ENCODE measurements around the gene SPON1.

DNA sequence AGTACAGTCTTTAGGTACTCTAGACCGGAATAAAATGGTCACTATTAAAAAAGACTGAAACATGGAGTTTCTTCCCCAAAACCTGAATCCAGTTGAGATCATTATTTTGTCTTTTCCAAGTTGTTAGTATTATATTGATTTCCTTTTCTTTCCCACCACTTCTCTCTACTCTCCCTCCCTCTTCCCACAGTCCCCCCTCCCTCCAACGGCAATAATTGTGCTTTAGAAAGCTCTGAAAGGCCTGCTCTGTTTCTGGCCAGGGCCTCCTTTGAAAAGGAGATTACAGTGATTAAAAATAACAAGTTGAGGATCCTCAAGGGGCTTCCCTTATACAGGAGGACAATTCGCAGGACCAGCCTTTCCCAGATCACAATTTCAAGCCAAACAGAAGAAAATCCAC is 3.5 kb downstream of the SPON1 start:
- TF ChIP-seq, protein P1, sequence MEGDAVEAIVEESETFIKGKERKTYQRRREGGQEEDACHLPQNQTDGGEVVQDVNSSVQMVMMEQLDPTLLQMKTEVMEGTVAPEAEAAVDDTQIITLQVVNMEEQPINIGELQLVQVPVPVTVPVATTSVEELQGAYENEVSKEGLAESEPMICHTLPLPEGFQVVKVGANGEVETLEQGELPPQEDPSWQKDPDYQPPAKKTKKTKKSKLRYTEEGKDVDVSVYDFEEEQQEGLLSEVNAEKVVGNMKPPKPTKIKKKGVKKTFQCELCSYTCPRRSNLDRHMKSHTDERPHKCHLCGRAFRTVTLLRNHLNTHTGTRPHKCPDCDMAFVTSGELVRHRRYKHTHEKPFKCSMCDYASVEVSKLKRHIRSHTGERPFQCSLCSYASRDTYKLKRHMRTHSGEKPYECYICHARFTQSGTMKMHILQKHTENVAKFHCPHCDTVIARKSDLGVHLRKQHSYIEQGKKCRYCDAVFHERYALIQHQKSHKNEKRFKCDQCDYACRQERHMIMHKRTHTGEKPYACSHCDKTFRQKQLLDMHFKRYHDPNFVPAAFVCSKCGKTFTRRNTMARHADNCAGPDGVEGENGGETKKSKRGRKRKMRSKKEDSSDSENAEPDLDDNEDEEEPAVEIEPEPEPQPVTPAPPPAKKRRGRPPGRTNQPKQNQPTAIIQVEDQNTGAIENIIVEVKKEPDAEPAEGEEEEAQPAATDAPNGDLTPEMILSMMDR (conservative IDR thresholded peaks at IDR 0.05; ENCODE audit: low read depth in 2 of 2), result no peak
- TF ChIP-seq POLR2AphosphoS5 (IDR thresholded peaks at IDR 0.05; ENCODE audit: low read depth) (no peak), CREB1 (CRISPR knock-in tag; IDR thresholded peaks at IDR 0.05; ENCODE audit: low read depth) (no peak), STAT1 (IDR thresholded peaks at IDR 0.05; ENCODE audit: unreplicated experiment) (no peak), EZH2 (IDR thresholded peaks at IDR 0.05; ENCODE audit: low read depth, unreplicated experiment) (no peak), ZNF114 (CRISPR knock-in tag; IDR thresholded peaks at IDR 0.05) (no peak)
- TF ChIP-seq, protein P2, sequence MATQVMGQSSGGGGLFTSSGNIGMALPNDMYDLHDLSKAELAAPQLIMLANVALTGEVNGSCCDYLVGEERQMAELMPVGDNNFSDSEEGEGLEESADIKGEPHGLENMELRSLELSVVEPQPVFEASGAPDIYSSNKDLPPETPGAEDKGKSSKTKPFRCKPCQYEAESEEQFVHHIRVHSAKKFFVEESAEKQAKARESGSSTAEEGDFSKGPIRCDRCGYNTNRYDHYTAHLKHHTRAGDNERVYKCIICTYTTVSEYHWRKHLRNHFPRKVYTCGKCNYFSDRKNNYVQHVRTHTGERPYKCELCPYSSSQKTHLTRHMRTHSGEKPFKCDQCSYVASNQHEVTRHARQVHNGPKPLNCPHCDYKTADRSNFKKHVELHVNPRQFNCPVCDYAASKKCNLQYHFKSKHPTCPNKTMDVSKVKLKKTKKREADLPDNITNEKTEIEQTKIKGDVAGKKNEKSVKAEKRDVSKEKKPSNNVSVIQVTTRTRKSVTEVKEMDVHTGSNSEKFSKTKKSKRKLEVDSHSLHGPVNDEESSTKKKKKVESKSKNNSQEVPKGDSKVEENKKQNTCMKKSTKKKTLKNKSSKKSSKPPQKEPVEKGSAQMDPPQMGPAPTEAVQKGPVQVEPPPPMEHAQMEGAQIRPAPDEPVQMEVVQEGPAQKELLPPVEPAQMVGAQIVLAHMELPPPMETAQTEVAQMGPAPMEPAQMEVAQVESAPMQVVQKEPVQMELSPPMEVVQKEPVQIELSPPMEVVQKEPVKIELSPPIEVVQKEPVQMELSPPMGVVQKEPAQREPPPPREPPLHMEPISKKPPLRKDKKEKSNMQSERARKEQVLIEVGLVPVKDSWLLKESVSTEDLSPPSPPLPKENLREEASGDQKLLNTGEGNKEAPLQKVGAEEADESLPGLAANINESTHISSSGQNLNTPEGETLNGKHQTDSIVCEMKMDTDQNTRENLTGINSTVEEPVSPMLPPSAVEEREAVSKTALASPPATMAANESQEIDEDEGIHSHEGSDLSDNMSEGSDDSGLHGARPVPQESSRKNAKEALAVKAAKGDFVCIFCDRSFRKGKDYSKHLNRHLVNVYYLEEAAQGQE (IDR thresholded peaks at IDR 0.05; ENCODE audit: unreplicated experiment), result no peak
